ENCODE measurements around the gene SPHKAP.
"Not testable (repeated sequence)": the region's sequence is repeated elsewhere in the genome, so short reads cannot be mapped to it uniquely, and the experiment has no call there.

SPHKAP gene

GRCh38 chr2:228102949-228103348 lies 78.5 kb downstream of the SPHKAP start:
- FAIRE-seq = no peak

GRCh38 chr2:228094377-228094921 lies 87.0 kb downstream of the SPHKAP start:
- FAIRE-seq = no peak

- FAIRE-seq = no peak
These were observed 89.4 kb downstream of the SPHKAP start for GRCh38 chr2:228092056-228092455.

- no peak for FAIRE-seq
These were observed 94.9 kb downstream of the SPHKAP start for GRCh38 chr2:228086561-228086960.

GRCh38 chr2:228084717-228085116 lies 96.8 kb downstream of the SPHKAP start:
- FAIRE-seq = no peak

GRCh38 chr2:228083131-228083530 lies 98.4 kb downstream of the SPHKAP start:
- FAIRE-seq = no peak

- FAIRE-seq = no peak
These were observed 98.9 kb downstream of the SPHKAP start for GRCh38 chr2:228082571-228082970.

- FAIRE-seq = no peak
These were observed 102.3 kb downstream of the SPHKAP start for GRCh38 chr2:228079194-228079593.

- FAIRE-seq = not testable (repeated sequence)
These were observed 104.8 kb downstream of the SPHKAP start for GRCh38 chr2:228076695-228077094.

- no peak for FAIRE-seq
These were observed 108.8 kb downstream of the SPHKAP start for GRCh38 chr2:228072669-228073068.

GRCh38 chr2:228067309-228067708 lies 114.2 kb downstream of the SPHKAP start:
- no peak for FAIRE-seq

GRCh38 chr2:228066126-228066798 lies 115.2 kb downstream of the SPHKAP start:
- no peak for FAIRE-seq

- no peak for FAIRE-seq
These were observed 115.8 kb downstream of the SPHKAP start for GRCh38 chr2:228065686-228066085.

GRCh38 chr2:228064796-228065315 lies 116.6 kb downstream of the SPHKAP start:
- no peak for FAIRE-seq

GRCh38 chr2:228064024-228064423 lies 117.5 kb downstream of the SPHKAP start:
- no peak for FAIRE-seq

GRCh38 chr2:228063558-228063957 lies 117.9 kb downstream of the SPHKAP start:
- FAIRE-seq = no peak

GRCh38 chr2:228059735-228060134 lies 121.8 kb downstream of the SPHKAP start:
- FAIRE-seq = no peak

- FAIRE-seq = no peak
These were observed 125.0 kb downstream of the SPHKAP start for GRCh38 chr2:228056293-228057097.

- no peak for FAIRE-seq
These were observed 132.5 kb downstream of the SPHKAP start for GRCh38 chr2:228048838-228049490.

- no peak for FAIRE-seq
These were observed 140.5 kb downstream of the SPHKAP start for GRCh38 chr2:228040995-228041394.

GRCh38 chr2:228039752-228040534 lies 141.5 kb downstream of the SPHKAP start:
- FAIRE-seq = peak; percentile 17

- no peak for FAIRE-seq
These were observed 142.5 kb downstream of the SPHKAP start for GRCh38 chr2:228038967-228039366.

Data from G401.6 (cell line).